Astrocyte (in vitro differentiated cells and primary cell): ENCODE data around the gene PTGES3L. TPM values are rescaled to one million over a fixed set of nuclear protein-coding genes. Genes with fewer than 3 reads are reported as not detected.

Source experiments
- DNase-seq: peaks from one replicate; pipeline ENCODE4 v3.0.0-alpha.2; 2010; ENCODE audit warnings: low read depth
- FAIRE-seq: peaks from 2 replicates; lab custom pipeline; 2011; peaks lifted over from hg19 to GRCh38; lab: Jason Lieb, UNC
- H2AFZ ChIP-seq: 2 replicates; pipeline ENCODE4 v1.6.0; 2012; ENCODE audit warnings: low read depth, low read length, inconsistent platforms
- H3K27ac ChIP-seq: 2 replicates; pipeline ENCODE4 v1.5.1; 2011; ENCODE audit warnings: low read depth, low read length, inconsistent platforms
- H3K27me3 ChIP-seq: 2 replicates; pipeline ENCODE4 v1.6.0; 2011; ENCODE audit warnings: low read length, inconsistent platforms; ENCODE audit not compliant: insufficient read depth
- H3K36me3 ChIP-seq: 2 replicates; pipeline ENCODE4 v1.5.1; 2011; ENCODE audit warnings: low read length, inconsistent platforms; ENCODE audit not compliant: insufficient read depth
- H3K4me1 ChIP-seq: 2 replicates; pipeline ENCODE4 v1.5.1; 2011; ENCODE audit warnings: low read length, inconsistent platforms; ENCODE audit not compliant: insufficient read depth
- H3K4me2 ChIP-seq: 2 replicates; pipeline ENCODE4 v1.6.0; 2012; ENCODE audit warnings: low read length, inconsistent platforms
- H3K4me3 ChIP-seq: 2 replicates; pipeline ENCODE4 v1.5.1; 2011; ENCODE audit warnings: low read depth, mild to moderate bottlenecking, low read length, inconsistent platforms; ENCODE audit not compliant: insufficient read depth
- H3K79me2 ChIP-seq: 2 replicates; pipeline ENCODE4 v1.6.0; 2012; ENCODE audit warnings: mild to moderate bottlenecking, low read length, inconsistent platforms; ENCODE audit not compliant: insufficient read depth
- H3K9ac ChIP-seq: 2 replicates; pipeline ENCODE4 v1.6.0; 2012; ENCODE audit warnings: mild to moderate bottlenecking, low read length, inconsistent platforms
- H3K9me3 ChIP-seq: 2 replicates; pipeline ENCODE4 v1.5.1; 2012; ENCODE audit warnings: low read depth, mild to moderate bottlenecking, low read length, inconsistent platforms; ENCODE audit not compliant: insufficient read depth
- H4K20me1 ChIP-seq: 2 replicates; pipeline ENCODE4 v1.6.0; 2012; ENCODE audit warnings: low read length, inconsistent platforms; ENCODE audit not compliant: insufficient read depth
- H3K27ac Mint-ChIP-seq: one replicate; pipeline ENCODE4 v1.8.0; 2021; ENCODE audit warnings: mild to moderate bottlenecking, mixed read lengths; ENCODE audit not compliant: unreplicated experiment
- H3K27me3 Mint-ChIP-seq: one replicate; pipeline ENCODE4 v1.8.0; 2021; ENCODE audit warnings: low read depth, mixed read lengths; ENCODE audit not compliant: unreplicated experiment
- H3K36me3 Mint-ChIP-seq: one replicate; pipeline ENCODE4 v1.8.0; 2021; ENCODE audit warnings: low read depth, mixed read lengths; ENCODE audit not compliant: unreplicated experiment
- H3K4me1 Mint-ChIP-seq: one replicate; pipeline ENCODE4 v1.8.0; 2021; ENCODE audit warnings: low read depth, mixed read lengths; ENCODE audit not compliant: unreplicated experiment
- H3K4me3 Mint-ChIP-seq: one replicate; pipeline ENCODE4 v1.8.0; 2021; ENCODE audit warnings: mild to moderate bottlenecking, moderate library complexity, mixed read lengths; ENCODE audit not compliant: unreplicated experiment
- H3K9me3 Mint-ChIP-seq: one replicate; pipeline ENCODE4 v1.8.0; 2021; ENCODE audit warnings: mild to moderate bottlenecking, mixed read lengths; ENCODE audit not compliant: unreplicated experiment
- EZH2 ChIP-seq: IDR thresholded peaks from 2 replicates; pipeline ENCODE4 v1.6.1; 2012; ENCODE audit warnings: mild to moderate bottlenecking, low read length, inconsistent platforms; ENCODE audit not compliant: insufficient read depth
- total RNA-seq: library from RNA; stranded (reverse); gene quantifications from 2 replicates; pipeline ENCODE4 v1.2.1, GENCODE V29; 2021
- TF ChIP-seq, protein P1 (sequence below): IDR thresholded peaks from 2 replicates; pipeline ENCODE4 v1.5.1; 2011; ENCODE audit warnings: low read depth, mild to moderate bottlenecking, inconsistent platforms, low read length, moderate library complexity; ENCODE audit not compliant: insufficient read depth

The PTGES3L gene
- total RNA-seq, 1 donor from 2014 or later = 5.1 TPM

DNA sequence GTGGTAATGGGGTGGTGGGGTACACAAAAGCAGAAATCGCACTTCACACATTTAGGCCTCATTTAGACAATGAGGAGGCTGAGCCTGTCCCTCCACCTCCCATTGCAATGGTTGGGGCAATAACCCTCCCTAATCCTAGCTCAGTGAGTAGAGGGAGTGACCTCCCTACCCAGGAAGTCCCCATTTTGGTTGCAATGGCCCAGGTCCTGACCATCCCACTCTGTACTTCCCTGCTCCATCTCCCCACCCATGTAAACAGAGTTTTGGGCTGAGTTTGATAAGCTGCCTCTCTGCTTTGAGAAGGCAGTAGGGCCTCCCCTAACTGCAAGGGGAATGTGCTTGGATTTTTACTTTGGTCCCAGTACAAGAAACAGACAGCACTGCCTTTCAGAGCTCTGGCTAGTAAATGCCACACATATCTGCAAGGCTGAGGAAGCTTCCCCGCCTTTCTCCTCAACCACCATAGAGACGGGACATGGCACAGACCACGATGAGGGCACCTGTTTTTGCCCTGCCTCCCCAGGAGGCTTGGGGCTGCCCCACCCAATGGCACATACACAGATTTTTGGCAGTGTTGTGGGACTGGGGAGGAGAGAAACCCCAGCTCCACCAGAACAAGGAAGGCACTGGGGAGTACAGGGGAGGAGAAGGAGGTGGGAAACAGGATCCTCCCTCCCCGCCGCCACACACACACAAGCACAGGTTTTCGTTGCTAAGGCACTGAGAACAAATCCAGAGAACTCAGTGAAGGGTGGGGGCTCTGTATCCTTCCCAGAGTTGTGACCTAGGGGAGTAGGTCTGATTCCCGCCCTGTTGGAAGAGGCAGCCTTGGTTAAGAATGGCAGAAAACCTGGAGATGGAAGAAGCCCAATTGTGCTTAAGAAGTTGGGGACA, 35.0 kb upstream of the PTGES3L start:
- Histone ChIP-seq H2AFZ (no peak overlapping the region), H3K4me3 (no peak overlapping the region), H3K4me2 (no peak overlapping the region), H3K79me2 (peaks cover 21% of the 10 kb centered on the region), H3K36me3 (peaks cover 8% of the 10 kb centered on the region), H3K27ac (no peak overlapping the region), H3K27me3 (no peaks in the 10 kb centered on the region), H4K20me1 (peaks cover 32% of the 10 kb centered on the region), H3K9me3 (no peaks in the 10 kb centered on the region), H3K4me1 (peaks cover 10% of the 10 kb centered on the region), H3K9ac (no peak overlapping the region)
- DNase-seq = no peak
- Mint-ChIP-seq H3K9me3 (no peaks in the 10 kb centered on the region), H3K27ac (peak overlapping the region; percentile 66), H3K4me3 (peak overlapping the region; percentile 27), H3K27me3 (no peaks in the 10 kb centered on the region), H3K4me1 (peaks cover 51% of the 10 kb centered on the region), H3K36me3 (peaks cover 14% of the 10 kb centered on the region)
- TF ChIP-seq EZH2 = no peak
- TF ChIP-seq, protein P1, sequence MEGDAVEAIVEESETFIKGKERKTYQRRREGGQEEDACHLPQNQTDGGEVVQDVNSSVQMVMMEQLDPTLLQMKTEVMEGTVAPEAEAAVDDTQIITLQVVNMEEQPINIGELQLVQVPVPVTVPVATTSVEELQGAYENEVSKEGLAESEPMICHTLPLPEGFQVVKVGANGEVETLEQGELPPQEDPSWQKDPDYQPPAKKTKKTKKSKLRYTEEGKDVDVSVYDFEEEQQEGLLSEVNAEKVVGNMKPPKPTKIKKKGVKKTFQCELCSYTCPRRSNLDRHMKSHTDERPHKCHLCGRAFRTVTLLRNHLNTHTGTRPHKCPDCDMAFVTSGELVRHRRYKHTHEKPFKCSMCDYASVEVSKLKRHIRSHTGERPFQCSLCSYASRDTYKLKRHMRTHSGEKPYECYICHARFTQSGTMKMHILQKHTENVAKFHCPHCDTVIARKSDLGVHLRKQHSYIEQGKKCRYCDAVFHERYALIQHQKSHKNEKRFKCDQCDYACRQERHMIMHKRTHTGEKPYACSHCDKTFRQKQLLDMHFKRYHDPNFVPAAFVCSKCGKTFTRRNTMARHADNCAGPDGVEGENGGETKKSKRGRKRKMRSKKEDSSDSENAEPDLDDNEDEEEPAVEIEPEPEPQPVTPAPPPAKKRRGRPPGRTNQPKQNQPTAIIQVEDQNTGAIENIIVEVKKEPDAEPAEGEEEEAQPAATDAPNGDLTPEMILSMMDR = no peak
- FAIRE-seq = no peak

DNA sequence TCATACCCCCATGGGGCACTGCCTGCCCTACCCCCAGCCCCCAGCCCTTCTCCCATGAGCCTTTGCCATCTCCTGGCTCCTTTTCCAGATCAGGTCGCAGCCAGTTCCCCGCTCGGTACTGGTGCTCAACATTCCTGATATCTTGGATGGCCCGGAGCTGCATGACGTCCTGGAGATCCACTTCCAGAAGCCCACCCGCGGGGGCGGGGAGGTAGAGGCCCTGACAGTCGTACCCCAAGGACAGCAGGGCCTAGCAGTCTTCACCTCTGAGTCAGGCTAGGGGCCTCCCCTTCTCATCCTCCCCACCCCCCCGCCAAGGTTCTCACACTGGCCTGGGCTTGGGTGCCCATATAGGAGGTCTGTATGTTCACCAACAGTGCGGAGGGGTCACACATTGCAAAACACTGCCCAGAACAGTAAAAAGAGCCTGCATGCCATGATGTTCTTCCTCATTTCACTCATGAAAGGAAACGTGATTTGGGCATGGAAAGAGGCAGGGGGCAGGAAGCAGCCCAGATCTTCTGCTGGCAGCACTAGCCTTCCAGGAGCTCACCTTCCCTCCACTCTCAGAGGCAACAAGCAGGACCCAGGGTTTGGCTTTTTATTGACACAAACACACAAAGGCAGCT, 34.3 kb upstream of the PTGES3L start:
- peaks cover 32% of the 10 kb centered on the region for H4K20me1 ChIP-seq
- no peak overlapping the region for H3K9ac ChIP-seq
- H2AFZ ChIP-seq = no peak overlapping the region
- no peaks in the 10 kb centered on the region for H3K9me3 ChIP-seq
- FAIRE-seq = no peak
- no peaks in the 10 kb centered on the region for H3K27me3 Mint-ChIP-seq
- peak overlapping the region; percentile 34 for H3K4me3 Mint-ChIP-seq
- peaks cover 5% of the 10 kb centered on the region for H3K4me1 ChIP-seq
- no peak overlapping the region for H3K4me3 ChIP-seq
- peaks cover 8% of the 10 kb centered on the region for H3K36me3 ChIP-seq
- H3K27ac Mint-ChIP-seq = peak overlapping the region; percentile 66
- peaks cover 14% of the 10 kb centered on the region for H3K36me3 Mint-ChIP-seq
- DNase-seq = no peak
- H3K9me3 Mint-ChIP-seq = no peaks in the 10 kb centered on the region
- TF ChIP-seq, protein P1 = no peak
- no peak for TF ChIP-seq EZH2
- H3K79me2 ChIP-seq = peaks cover 14% of the 10 kb centered on the region
- H3K4me2 ChIP-seq = no peak overlapping the region
- H3K27ac ChIP-seq = no peak overlapping the region
- no peaks in the 10 kb centered on the region for H3K27me3 ChIP-seq
- peaks cover 44% of the 10 kb centered on the region for H3K4me1 Mint-ChIP-seq
